ENCODE measurements around the gene UTP3.

DNA sequence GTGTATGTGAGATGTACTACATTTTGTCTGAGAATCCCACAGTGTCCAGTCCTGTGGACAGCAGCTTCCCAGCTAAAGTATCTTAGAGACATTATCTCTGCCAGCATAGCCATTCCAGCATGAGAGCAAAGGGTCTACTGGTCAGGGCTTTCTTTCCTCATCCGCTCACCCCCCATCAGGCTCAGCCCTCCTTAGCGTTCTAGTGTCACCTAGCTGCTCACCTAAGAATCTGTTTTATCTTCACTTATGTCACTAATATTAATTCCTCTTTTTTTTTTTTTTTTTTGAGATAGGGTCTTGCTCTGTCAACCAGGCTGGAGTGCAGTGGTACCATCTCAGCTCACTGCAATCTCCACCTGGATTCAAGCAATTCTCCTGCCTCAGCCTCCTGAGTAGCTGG is 49.1 kb downstream of the UTP3 start:
- TF ChIP-seq, protein P1, sequence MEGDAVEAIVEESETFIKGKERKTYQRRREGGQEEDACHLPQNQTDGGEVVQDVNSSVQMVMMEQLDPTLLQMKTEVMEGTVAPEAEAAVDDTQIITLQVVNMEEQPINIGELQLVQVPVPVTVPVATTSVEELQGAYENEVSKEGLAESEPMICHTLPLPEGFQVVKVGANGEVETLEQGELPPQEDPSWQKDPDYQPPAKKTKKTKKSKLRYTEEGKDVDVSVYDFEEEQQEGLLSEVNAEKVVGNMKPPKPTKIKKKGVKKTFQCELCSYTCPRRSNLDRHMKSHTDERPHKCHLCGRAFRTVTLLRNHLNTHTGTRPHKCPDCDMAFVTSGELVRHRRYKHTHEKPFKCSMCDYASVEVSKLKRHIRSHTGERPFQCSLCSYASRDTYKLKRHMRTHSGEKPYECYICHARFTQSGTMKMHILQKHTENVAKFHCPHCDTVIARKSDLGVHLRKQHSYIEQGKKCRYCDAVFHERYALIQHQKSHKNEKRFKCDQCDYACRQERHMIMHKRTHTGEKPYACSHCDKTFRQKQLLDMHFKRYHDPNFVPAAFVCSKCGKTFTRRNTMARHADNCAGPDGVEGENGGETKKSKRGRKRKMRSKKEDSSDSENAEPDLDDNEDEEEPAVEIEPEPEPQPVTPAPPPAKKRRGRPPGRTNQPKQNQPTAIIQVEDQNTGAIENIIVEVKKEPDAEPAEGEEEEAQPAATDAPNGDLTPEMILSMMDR (IDR thresholded peaks at IDR 0.05) = no peak
- no peak for TF ChIP-seq POLR2A (IDR thresholded peaks at IDR 0.05)

Data from heart left ventricle (tissue), 13 donors.